Stimulated activated CD4-positive, alpha-beta T cell treated with anti-CD3 and anti-CD28 coated beads, Interleukin-1b, Interleukin-23, amount 100 ng/mL, for 24 hours (primary cell): Measurements from ENCODE around the gene SLC9C1.
A peak's percentile ranks its signal among the peaks of the same experiment; 100 is the strongest.

ENCODE experiments used
- DNase-seq, 4 experiments: peaks; one replicate each; pipeline ENCODE4 v3.0.0-alpha.2; 2020; ENCODE audit warnings: low read depth in 4 of 4, low spot score in 1 of 4

SLC9C1 gene

DNA sequence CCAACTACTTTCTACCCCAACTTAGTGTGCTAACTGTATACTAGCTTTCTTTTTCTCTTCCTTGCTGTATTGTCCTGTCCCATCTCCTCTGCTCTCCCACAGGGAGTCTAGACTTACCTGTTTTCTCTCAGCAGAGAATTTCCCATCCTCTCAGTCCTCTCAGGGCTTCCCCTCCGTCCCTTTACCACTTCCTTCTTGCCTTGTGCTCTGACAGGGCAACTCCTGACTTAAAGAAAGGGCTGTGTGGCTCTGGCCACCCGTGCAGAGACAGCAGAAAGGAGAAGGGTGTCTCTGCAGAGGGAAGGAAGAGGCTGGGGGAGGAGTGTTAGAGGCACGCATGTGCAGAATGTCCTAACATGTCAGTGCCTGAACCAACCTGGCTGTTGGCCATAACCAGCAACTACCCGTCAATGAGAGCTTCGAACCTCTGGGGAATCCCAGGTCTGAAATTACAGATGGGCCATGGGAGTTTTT lies 161.0 kb downstream of the SLC9C1 start, which contains the start of gene GCSAM:
TSS of gene GCSAM (minus strand) at position 274 of the 474 bp plus-strand sequence. CDS start at position 146, 128 bp downstream.
- peak in 3 of 4 experiments; percentile 17 to 40 (median 38) for DNase-seq

DNA sequence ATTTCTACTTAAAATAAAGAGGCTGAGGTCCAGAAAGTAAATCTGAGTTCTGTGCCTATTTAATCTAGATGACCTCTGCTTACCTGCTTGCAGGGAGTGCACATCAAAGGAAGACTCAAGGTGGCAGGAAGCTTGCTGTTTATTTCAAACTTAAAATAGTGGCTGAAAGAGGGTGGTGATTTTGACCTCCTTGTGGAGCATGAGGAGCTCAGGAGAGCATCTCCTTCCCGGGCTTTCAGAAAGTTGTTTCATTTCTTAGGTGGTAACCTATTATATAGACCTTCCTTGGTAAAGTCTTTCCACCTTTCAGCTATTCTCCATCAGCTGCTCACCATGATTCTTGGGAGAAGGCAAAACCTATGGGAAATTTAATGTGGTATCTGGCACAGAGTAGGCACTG lies 161.5 kb downstream of the SLC9C1 start:
- no peak for DNase-seq

DNA sequence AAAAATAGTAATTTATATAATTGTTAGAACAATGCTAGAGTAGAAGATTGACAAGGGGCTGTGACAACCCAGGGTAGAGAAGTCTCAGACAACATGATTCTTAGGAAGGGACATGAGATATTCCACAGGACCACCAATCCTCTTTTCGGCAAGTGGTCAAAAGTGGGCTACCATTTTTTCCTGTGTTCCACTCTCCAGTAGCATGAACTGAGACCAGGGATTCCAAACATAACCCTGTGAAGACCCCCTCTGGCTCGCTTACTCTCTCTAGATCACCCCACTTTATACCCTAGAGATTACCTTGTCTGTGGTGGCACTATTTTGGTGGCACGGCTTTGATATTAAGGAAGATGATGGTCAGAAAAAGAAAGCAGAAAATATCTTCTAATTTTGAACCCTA lies 161.9 kb downstream of the SLC9C1 start:
- no peak for DNase-seq

DNA sequence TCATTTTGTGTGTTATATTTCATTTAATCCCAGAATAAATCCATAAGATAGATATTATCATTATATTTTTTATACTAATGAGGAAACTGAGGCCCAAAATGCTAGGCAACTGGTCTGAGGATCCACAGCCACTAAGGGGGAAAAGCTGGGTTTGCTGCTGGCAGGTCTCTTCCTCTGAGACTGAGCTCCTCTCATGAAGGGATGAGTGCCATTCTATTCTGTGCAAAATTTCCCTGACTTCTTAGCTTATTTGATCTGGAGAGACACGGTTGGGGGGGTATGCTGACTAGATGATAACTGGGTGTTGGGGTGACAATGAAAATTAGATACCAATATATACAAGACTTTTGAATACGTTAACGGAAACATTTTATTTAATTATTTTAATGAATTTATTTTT lies 162.9 kb downstream of the SLC9C1 start:
- DNase-seq = no peak

DNA sequence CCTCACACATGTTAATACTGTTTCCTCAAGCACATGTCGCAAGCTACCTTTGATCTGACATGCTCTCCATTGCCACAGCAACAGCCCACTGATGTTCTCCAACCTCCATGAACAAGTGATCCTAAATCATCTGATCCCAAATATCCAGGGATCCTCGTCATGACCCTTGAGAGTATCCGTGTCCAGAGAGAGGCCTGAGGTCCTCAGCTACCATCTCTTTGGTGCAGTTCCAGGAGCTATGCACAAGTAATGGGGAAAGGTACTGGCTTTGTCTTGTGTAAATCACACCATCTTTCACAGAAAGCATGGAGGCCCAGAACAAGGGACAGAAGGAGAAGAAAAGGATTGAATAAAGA lies 163.4 kb downstream of the SLC9C1 start:
- DNase-seq = no peak

DNA sequence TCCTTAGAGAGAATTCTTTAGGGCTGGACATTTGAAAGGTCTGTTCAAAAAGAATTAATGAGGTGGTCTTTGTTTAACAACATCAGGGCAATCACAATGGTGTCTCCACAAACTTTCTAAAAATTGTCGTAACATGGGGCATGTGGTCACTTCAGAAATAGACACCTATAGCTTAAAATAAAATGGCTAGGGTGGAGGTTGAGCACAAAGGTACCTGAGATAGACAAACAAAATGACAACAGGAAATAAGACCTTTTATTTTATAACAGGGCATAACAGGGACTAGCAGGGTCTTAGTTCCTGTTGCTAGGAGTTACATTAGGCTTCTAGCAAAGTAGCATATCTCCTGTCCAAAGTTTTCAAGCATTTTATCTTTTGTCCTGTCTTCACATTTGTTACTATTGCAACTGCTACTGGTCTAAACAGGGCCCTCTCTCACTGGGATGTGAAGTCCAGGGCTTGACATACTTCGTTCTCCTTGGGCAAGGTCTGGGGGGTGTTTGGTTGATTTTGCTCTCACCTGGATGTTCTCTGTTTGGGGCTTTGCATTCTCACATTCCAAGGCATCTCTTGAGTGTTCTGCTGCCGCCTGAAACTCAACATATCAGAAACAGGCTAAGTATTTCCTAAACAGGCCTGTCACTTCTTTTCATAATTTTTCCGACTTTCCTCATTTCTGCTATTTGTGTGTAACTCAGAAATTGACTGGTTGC lies 163.9 kb downstream of the SLC9C1 start:
- DNase-seq = no peak

DNA sequence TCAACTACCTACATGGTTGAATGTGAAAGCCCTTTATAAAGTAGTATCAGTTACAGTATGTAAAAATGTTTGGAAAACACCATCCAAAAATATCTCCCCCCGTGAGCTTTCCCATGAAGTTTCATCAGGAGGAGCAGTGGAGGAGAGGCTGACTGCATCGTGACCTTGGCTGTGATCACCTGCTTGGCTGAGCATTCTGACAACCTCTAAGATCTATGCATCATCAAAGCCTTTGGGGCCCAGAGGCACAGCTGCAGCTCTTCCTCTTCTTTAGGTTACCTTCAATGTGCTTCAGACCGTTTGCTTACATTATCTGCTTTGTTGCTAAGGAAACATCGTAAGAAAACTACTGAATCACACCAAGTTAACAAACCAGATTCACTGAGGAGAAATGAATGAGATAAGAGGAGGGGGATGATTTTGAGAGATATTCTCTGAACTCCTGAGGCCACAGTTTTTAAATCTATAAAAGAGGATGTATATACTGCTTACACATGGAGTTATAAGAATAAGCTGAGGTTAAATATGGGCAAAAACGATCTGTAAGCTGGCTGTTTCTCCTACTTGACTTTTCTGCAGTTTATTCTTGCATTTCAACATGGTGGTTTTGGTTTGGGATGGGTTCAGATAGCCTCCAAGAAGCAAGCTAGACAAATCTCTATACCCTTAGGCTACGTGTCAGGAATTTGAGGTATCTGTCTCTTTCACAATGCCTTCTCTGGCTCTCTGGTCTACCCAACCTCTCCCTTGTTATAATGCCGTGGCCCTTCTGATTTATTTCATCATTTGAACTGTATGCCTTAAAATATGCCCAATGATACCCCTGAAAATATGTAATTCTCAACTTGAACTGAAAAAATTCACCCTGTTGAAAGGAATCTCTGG lies 164.9 kb downstream of the SLC9C1 start:
- no peak for DNase-seq

DNA sequence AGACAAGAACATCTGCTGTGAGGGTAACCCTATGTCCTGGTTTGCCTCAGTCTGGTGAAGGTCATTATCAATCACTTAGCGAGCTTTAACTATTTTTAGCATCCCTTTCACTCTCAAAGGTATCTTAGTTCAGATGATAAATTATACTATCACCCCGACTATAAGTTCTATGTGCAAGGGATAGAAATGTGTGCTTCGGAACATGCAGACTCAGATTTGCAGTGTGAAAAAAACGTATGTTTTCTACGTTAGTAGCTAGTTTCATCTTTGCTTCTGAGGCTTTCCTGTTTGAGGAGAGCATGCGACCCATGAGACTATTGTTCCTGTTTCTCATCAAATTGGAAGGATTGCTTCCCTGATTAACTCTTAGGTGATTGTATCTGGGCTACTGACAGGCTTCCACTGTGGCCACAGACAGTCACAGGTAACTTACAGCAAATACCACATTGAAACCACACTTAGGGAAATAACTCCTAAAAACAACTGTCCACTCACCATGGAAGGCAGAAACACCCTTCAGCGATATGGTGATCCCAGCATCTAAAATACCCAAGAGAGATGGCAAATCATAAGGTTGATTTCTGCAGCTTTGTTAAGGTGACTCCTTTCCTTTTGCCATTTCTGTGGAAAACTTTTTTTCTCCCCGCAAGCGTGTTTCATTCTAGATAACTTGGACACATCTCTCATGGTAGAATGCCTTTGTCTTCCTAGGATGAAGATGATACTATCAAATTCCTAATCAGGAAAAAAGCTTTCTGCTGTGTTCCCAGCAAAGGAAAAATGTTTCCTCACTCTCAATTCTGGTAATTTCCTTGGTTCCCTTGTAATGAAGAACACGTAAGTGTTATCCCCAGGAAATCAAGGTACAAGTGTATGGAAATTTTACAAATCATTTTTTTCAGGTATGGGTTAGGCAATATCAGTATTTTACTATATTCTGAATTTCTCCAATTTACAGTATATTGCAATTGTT lies 166.2 kb downstream of the SLC9C1 start:
- no peak for DNase-seq

DNA sequence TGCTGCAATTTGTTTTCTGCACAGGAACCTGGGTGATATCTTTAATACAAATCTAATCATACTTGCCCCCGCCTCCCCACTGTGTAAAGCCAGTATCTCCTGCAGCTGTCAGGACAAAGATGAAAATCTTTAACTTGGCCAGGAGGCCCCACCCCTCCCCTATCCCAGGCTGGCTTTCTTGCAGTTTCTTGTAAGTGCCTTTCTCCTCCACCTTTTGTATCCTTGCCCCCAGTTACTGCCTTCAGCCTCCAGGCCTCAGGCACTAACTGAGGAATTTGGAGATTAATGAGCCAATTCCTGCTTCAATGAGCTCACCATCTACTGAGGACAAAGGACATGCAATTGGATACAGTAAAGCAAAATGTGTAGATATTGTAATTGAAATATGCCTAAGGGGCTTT lies 167.5 kb downstream of the SLC9C1 start:
- no peak for DNase-seq

DNA sequence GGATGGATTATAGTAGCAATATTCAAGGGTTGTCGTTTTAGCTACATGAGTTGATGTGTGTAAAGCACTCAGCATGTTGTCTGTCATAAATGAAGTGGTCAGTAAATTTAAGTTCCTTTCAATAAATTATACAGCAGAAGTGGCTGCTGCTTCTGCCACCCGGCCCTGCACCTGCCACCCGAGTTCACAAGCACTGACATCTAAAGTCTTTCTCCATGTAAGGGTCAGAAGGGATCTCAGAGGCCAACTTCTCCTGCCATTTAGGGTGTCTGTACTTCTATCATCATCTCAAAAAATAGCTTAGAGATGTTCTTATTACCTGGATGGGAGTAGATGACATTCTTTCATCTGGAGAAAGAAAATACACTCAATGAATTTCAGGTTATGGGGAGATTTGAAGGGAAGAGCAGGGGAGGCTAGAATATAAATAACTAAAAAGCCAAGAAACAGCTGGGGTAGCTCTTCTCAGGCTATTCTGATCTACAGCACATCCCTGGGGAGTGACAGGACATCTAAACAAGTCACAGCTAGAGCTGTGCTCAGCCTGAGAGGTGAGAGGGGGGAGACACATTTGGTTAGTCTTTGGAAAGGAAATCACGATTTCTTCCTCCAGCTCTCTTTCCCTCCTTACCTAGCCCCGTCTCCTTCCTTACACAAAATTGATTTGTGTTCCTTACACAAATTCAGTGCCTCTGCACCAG lies 169.0 kb downstream of the SLC9C1 start:
- DNase-seq = no peak

DNA sequence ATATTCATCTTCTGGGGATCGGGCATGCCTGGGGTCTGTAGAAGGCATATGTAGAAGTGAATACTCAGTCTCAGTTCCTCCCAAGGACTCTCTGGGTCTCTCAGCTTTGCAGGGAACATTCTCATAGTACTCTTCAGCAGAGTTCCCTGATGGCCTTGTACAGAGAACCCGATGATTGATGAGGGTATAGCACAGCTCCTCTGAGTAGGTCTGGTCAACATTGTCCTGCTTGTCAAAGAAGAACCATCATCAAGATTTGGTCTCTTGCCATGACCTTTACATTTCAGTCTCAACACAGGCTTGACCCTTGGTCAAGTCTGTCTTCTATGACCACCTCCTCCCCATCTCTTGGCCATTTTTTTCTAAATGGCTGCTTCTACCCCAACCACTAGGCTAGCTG lies 170.5 kb downstream of the SLC9C1 start:
- DNase-seq = no peak

DNA sequence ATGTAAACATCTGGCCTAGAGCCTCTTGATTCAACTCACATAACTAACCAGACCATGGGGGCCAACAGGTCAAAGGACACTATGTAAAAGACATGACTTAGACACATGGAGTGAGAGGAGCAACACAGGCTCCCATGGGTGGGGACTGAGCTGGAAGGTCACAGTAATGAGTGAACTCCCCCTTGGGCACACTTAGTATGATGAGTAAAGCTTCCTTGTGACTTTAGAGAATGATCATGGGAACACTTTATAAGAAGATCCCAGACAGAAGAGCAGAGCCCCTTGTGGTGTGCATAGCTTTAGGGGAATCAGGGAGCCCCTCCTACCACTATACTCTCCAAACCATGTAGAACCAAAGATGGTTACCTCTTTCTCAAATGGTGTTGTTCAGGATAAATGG lies 171.1 kb downstream of the SLC9C1 start:
- no peak for DNase-seq

DNA sequence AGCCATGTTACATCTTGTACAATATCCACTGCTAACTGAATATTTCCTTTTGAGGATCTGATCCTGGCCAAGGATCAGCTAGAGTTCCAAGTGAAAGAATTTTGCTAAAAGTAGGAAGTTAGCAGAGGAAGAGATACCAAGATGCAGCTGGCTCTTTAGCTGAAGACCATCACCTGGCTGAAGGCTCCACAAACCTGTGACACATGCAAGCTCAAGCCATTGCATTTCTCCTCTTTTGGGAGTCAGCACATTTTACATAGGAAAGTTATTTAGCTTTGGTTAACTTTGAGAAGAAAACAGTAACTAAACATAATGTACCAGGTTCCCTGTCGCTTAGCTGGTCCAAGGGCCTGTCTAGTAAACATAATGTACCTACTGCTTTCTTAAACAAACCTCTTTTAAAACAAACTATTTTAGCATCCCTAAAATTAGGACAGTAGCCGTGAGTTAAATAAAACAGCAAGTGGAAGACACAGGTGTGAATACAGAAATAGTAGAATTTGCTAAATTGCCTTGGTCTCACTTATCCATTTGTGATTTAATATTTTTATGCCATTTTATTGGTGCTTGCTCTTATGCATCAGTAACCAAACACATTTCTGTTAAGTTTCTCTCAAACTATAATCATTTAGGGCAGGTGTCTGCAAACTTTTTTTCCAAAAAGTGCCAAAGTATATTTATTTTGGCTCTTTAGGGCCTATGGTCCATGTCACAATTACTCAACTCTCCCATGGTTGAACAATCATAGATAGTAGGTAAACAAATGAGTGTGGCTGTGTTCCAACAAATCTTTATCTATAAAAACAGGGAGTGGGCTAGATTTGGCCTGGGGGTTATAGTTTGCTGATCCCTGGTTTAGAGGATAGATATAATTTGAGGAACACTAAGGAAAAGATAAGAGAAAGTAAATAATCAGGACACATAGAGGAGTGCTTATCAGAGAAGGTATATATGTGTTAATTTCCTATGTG lies 172.2 kb downstream of the SLC9C1 start:
- no peak for DNase-seq

DNA sequence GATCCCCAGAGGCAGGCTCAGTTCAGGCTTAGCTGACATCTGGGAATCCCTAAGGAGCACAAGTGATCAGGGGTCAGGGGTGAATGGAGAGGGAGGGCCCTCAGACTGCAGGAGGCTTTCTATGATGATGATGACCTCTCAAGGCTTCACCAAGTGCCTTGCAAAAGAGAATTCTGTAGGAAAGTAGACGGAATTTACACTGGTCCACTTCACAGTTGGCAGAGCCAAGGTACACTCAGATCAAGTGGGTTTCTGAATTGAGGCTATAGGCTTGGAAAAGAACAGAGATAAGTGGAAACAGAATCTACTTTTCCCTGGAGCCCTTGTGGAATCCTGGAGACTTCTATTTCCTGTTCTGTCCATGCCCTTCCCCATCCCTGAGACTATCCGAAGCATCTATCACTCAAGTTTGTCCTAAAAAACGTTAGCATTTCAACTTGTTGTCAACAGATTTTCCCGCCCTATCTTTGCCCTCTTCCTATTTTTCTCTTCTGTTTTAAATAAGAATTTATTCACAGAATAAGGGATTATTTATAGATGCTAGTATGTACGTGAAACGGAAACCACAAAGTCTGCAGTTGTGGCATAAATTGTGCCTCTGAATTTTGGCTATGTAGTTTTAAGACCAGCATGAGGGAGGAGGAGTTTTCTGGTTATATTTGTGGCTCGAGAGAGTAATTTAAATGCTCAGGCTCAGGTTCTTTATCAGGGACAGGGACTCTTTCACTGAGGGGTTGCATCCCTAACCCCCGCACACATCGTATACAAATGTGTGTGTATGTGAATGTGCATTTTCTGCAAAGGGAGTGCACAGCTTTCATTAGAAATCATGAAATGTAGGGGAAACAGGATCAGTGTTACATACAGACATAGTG lies 173.8 kb downstream of the SLC9C1 start:
- no peak for DNase-seq

DNA sequence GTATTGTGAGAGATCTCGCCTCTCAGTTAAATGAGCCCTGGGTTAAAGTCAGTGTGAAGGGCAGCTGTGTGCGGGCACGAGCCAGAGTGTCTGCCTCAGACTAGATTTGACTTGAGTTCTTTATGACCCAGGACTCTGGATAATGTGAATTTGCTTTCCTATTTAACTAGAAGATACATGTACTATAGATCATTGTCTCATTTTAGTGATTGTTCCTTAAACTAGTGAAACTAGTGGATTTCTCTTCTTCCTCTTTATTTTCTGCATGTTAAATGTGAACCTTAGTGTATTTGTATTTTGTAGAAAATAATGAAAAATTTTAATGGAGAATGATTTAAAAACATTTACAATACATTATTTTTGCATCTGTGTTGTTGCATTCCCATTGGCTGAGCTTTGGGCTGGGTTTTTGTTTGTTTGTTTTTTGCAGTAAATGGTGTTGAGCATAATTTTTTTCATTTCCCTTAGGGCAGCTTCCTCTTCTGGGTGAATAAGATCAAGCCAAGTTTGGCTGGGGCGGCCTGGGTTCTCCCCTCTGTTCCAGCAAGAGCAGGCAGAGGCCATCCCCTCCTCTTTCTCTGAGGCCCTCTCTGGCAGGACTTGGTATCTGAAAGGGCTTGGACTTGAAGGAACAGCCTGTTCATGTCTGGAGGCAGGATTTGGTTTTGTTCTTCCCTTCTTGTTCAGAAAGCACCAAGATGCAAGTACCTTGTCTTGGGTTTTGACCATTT lies 176.0 kb downstream of the SLC9C1 start:
- no peak for DNase-seq

DNA sequence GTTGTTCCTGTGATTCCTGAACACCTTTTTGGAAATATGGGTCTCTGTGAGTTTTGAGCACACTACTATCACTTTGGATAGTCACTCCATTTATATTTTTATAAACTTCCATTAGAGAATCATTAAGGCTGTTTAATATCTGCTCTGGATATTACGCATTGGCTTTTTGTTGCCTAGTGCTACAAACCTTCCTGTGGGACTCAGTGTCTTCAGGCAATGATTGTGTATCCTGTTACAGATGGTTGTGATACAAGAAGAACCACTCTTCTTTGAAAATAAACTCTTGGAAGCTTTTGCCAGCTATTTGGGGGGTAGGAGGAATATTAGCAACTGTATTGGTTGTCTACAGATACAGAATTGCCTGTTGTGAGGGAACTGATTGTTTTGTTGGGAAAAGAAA lies 176.6 kb downstream of the SLC9C1 start:
- DNase-seq = no peak

DNA sequence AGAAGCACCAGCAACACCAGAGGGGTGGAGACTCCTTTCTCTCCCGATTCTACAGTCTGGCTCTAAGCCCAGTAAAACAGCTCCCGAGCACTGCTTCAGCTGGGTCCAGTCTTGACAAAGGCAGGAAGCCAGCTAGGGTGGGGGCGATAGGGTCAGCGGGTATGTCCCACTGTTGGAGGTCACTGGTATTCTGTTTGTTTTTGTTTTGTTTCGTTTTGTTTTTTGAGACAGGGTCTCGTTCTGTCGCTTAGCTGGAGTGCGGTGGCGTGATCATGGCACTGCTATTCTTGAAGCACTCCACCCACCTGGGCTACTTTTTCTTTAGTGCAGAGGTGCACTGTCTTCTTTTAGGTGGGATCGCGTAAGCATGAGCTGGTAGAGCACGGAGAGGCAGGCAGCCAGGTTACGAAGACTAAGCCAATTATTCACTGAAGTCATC lies 177.2 kb downstream of the SLC9C1 start:
- no peak for DNase-seq
